Fibroblast of the conjunctiva (primary cell): ENCODE results near the gene VSTM4.

Experiments
- DNase-seq: peaks from one replicate; pipeline ENCODE4 v3.0.0-alpha.2; 2010; ENCODE audit warnings: low read depth

The VSTM4 gene

DNA sequence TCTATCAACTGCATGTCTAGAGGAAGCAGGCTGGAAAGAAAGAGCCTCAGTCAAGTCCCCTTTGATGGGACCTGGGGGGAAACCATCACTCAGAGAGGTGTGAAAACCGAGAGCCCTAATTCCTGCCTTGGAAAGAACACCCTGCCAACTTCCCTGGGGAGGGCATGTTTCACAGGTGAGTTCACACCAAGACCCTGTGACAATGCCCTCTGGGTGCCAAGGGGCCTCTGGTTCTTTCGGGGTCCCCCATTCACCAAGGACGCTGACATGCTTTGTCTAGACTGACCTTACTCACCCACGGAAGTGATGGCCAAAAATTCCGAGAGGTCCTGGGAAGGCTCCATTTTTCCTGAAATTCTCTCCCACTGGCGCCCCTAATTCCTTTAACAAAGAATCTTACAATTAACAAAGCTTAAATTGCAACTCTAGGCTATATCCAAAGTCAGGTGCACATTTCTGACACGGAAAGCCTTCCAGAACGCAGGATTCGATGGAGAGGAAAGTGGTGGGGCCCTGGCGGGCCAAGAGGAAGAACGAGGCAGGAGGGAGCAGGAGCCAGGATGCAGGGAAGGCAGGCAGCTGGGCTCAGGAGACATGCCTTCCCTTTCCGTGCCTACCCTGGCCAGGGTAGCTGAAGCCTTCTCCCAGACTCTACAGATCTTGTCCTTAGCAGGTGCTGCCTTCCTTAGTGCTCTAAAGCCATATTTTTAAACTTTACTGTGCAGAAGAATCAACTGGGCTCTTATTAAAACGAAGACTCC, 23.7 kb downstream of the VSTM4 start:
- no peak for DNase-seq

DNA sequence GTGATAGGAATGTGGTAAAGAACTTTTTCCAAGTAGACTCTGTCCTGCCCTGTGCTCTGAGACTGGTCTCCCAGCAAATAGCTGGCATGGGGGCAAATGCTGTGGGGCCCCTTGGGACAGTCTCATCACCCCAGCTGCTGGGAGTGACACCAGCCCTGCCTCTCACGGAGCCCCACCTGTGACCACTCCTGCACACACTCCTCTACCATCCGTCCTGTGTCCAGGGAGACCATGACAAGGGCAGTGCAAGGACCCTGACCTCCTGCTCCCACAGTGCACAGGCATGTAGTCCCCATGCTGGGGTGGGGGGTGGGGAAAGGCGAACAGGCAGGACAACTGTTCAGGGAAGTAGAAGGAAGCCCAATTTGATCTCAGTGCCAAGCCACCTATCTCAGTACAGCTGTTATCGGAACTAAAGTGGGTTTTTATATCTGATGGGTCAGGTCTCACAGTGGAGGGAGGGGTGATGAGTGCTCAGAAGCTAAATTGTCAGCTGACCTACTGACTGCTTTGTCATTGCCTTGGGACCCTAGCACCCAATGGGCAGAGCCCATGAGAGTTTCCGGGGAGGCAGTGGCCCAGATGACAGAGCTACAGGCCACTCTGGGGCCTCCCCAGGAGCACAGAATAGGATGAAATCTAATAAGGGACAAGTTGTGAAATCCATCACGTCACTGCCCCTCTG, 24.5 kb downstream of the VSTM4 start:
- no peak for DNase-seq

DNA sequence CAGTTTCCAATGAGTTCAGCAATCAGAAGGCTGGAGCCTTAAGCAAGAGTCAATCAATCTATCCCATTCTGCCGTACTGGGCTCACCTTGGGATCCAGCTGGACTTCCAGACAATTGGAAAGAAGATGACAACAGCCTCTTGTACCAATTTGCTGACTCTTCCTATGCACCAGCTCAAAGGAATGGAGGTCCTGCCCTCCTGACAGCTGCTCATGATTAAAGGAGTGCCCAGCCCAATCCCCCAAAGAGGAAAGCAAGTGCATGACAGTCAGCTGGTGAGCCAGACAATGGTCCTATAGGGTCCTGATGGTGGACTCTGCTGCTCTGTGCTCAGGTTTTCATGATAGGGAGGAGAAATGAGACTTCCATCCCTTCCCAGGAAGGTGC, 25.1 kb downstream of the VSTM4 start:
- no peak for DNase-seq

DNA sequence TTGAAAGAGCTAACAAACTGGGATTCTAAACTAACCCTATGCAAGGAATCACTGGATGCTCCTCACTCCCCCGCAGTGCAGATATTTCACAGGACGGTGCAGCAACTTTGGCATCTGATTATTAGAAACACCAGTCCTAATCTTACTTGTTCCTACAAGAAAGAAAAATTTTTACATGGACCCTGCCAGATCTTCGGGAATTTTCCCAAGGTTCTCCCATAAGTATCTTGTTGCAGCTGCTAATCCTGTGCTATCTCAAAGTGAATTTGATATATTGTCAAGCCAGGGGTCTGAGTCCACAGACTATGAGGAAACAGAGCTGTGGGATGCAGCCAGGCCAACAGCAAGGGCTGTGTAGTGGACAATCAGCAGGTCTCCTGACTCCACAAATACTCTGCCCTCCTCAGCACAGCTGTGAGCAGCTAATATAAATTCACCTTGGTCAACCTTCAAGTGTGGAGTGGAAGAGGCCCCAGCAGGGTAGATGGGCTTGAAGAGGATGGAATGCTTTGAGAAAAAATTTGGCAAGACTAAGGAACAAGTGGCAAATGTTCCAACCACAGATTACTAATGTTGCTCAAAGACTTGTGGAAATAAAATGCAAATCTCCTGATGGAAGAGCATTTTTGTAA, 25.6 kb downstream of the VSTM4 start:
- DNase-seq = no peak

DNA sequence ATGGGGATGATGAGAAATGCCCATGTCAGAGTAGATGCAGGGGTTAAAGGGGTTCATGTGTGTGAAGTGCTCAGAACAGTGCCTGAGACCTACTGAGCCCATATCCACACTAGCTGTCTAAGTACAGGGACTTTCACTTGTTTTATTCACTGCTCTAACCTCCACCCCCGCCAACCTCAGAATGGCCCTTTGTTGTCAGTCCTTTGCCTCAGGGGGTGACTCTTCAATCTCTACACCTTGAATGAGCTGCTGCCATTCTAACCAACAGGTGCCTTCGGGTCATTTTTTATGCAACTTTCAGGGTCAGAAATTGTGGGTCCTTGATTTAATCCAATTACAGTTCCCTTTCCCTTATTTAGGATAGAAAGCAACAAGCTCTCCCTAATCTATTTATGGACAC, 26.2 kb downstream of the VSTM4 start:
- no peak for DNase-seq

DNA sequence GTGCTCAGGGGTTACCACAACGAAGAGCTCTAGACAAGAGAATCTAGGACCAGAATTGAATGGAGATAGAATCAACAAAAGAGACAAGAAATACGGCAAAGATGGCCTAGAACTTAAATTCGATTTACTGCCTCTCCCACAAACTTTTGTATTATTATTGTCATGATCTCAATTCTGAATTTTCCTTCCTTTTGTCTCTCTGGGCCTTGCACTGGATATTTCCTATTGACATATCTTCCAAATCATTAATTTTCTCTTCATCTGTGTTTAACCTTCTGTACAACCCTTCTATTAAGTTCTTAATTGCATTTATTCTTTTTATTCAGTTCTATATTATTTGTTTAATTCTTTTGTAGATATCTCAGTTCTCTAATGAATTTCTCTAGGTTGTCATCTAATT, 28.4 kb downstream of the VSTM4 start:
- no peak for DNase-seq

DNA sequence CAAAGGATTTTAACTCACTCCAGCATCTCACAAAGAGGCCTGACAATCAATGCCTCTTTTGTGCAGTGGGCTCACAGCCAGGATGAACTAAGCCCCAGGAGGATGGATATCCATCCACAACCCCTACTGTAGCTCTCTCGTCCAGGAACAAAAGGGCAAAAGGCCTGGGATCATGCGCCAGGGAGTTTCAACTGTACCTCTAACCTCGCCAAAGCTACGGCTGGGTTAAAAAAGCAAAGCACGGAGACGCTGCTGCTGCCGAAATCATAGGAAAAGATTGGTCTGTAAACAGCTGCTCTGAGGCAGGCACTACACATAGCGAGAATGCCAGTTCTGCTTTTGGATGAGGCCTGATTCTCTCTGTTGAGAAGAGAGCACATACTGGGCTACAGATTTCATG, 32.1 kb downstream of the VSTM4 start:
- DNase-seq = peak; percentile 47

DNA sequence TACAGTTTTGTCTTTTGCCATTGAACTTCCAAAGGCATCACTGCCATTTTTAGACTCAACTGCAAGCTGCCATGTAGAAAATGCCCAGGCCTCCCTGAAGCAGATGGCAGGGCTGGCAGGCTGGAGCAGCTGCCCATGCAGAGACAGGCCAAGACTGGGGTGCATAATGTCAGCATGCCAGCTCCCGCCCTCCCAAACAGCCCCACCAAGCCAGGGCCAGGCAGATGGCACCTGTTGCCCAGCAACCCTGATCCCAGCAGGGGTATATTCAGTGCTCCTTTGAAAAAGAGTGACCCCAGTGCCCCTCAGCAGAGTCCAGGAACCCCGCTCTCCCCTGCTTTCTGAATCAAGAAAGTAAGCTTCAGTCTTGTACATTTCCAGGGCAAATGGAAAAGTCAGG, 32.6 kb downstream of the VSTM4 start:
- DNase-seq = no peak

DNA sequence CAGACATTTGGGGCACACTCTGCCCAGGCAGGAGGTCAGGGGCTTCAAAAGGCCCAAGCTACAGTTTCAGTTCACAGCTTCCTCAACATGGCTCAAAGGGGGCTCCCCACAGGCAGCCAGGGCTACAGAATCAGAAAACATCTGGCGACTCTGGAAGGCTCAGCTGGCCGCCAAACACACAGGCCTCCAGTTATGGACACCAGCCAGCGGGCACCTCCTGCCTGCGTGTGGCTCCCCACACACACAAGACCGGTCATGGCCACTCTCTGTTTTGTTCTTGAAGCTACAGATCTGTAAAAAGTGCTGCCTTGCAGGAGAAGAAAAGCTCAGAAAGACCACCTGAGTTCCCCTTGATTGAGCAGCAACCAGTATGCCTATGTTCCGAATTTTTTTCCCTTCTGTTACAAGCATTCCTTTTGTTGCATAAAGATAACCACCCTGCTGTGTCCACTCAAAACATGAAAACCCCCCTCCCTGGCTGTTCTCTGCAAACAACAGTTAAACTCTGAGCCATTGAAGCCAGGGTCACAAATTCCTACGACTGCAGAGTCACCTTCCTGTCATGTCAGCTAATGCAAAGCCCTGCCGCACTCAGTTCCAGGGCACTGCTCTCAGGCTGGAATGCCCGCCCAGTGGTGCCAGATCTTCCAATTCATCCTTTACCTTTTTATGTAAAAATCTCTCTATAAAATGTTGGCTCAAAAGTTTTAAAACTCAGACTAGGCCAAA, 33.6 kb downstream of the VSTM4 start:
- DNase-seq = no peak

DNA sequence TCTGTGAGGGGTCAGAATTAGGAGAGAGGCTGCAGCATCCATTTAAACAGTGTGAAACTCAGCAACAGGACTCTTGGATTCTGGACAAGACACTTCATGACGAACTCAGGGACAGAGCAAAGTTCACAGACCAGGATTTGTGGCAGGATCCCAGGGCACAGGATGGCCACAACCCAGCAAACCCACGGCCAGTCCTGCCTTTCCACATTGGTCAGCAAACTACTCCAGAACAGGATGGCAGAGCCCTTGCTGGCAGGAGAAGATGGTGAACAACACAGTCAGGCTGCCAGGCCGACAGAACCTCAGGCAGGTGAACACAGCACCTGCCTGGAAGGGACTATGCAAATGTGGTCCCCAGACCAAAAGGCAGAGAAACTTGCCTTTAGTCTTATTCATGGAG, 34.4 kb downstream of the VSTM4 start:
- DNase-seq = no peak

DNA sequence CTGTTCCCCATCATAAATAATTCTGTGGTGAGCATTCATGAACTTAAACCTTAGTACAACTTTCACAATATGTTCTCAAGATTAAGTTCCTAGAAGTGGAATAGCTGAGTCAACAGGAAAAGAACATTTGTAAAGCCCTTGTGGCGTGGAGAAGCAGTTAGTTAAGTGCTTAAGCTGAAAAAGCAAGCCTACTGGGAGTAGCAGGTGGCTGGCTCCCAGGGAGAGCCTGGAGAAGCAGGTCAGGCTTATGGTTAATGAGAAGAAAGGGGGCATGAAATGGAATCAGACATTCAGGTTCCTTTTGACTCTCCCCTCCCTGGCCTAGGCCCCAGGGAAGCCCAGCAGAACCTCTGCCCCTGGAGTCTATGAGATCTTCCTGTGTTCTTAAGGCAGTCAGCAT, 35.3 kb downstream of the VSTM4 start:
- peak; percentile 56 for DNase-seq

DNA sequence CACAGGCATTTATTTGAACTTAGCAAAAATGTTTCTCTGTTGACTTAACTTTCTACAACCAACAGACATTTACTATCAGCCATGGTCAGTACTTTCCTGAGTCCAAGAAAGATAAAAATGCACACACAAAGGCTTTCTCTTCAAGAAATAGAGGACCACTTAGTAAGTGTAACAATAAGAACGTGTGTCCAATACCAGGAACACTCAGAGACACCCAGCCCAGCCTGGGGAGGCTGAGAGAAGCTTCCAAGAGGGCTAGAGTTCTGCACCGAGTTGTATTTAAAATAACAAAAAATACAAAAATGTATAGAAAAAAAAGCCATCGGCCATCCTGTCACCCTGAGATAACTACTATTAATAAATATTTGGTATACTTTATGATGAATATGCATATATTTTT, 35.8 kb downstream of the VSTM4 start:
- no peak for DNase-seq

DNA sequence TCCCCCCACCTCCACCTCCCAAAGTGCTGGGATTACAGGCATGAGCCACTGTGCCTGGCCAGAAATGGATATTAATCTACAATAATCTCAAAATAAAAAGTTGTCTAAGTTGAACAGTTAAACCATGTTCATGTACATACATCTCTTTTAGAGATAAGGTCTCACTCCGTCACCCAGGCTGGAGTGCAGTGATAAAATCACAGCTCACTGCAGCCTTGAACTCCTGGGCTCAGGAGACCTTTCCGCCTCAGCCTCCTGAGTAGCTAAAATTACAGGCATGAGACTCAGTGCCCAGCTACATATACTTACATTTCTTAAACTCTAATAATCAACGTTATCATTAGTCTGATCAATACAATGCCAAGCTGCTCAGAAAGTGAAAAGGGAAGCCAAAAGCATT, 36.2 kb downstream of the VSTM4 start:
- DNase-seq = no peak

DNA sequence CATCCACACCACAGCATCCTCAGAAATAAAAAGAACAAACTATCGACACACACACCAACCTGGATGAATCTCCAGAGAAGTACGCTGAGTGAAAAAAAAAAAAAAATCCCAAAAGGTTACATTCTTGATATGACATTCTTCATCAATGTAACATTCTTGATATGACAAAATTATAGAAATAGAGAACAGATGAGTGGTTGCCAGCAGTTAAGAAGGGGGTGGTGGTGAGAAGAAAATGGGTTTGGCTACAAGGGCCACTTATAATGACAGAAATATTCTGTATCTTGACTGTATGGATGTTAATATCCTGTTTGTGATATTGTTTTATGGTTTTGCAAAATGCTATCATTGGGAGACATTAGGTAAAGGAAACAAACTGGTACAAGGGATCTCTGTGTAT, 36.9 kb downstream of the VSTM4 start:
- DNase-seq = no peak

DNA sequence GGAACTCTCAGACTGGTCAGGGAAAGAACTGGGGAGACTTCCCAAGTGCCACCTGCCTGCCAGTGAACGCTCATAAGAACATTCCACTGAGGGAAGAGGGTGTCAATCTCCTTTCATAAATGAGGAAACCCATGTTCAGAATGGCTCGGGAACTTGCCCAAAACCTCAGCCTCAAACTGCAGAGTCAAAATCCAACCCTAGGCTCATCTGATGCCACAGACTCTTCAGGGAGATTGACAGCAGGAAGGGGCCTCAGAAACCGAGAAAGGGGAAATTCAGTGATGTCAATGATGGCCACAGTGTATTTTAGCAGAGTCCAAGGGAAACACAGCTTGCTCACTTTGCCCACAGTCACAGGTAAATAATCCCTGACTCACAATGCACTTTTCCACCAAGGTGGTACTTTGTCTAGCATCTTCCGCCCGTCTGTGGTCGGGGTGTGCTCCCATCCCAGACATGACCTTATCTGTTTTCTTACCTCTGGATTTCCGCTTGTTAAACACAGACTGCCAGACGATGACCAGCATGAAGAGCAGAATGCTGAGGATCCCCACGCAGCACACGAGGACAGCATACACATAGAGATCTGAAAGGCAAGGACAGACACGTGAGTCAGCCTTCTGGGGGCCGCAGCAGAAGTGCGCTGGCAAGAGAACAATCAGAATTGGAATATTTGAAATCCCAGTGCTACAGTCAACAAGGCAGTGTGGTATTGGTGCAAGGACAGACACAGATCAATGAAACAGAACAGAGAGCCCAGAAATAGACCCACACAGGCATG, 38.4 kb downstream of the VSTM4 start:
- DNase-seq = no peak

DNA sequence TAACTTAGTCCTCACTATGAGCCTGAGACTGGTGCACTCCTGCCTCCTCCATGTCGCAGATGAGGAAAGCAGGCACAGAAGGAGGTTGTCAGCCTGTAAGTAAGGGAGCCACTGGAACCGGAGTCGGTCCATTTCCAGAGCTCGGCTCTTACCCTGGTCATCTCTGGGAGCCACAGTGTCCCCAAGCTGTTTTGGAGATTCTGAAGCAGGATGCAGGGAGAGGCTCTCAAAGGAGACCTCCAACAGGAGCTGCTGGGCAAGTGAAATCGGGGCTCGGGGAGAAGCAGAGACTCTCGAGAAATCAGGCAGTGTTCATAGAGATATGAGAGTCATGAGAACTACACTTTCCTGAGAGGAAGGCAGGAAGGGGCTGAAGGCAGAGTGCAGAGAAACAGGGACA, 39.0 kb downstream of the VSTM4 start:
- no peak for DNase-seq

DNA sequence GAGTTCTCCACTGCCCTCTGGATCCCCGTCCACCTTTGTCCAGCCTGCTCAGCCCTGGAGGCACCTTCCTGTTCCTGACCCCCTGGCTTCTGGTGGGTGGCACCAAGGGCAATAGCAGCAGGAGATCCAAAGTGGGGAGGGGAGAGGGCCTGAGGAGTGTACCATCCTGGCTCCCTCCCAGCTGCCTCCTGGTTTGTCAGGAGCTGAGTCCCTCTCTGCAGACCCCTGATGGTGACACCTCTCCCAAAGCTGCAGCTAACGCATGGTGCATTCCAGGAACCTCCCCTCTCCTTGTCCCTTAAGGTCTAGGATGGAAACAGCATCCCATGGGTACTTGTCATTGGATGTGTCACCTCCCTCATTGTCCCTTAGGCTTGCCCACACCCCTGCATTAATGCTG, 39.6 kb downstream of the VSTM4 start:
- no peak for DNase-seq

DNA sequence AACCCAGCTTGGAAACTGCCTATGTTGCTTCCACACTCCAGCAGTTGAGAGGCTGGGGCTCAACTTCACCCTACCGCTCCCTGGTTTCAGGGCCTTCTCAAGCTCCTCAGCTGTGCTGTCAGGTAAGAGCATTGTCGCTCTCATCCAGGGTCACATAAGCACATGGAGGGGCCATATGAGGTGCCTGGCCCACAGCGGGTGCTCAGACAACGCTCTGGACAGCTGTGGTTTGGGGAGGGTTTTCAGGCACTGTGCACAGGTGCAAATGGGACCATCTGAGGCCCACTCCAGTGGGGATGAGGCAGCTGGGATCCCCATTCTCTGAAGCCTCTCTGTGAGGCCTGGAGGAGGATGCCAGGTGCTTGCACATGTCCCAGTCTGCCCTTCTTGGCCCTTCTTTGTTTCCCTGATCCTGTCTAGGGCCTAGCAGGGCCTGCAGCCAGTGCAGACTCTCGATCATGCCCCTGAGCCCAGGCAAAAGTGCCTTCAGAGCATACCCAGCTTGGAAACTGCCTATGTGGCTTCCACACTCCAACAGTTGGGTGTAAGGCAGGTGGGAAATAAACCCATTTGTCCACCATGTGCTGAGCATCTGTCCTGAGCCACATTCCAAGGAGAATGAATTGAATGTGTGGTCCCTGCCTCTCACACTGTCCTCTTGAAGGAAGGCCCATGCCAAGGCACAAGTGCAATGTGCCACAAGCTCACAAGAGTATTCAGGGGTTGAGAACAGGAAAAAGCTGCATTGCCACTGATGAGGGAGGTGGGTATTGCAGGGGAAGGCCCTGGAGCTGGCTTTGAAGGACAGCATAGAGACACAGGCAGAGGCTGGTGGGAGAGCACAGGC, 40.3 kb downstream of the VSTM4 start:
- DNase-seq = no peak

DNA sequence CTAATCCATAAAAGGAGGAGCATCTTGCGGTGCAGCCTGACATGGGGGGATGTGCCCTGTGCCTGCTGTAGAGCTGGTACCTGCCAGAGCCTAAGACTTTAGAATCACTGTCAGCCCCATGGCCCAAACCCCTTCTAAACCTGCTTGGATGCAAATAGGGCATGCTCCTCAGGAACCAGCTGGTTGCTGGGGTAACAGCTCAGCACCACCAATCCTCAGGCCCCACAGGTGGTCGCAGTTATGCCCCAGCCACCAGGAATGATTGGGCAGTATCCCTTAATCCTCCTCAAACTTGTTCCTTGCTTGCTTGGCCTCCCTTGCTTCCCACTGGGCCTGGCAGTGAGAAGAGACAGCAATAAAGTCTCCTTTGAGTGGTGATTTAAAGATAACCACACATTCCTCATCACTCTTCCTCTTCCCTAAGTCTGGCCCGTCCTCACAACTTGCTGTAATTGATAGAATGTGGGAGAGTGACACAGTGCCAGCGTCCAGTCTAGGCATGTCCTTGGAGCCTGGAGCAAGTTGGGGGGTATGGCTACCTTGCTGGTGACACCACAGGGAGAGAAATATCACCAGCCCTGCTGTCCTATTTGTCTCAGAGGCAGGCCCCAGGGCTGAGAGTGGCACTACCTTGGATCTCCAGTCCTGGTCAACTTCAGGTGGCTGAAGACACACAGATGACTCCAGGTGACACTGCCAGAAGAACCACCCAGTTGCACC, 43.0 kb downstream of the VSTM4 start:
- no peak for DNase-seq

DNA sequence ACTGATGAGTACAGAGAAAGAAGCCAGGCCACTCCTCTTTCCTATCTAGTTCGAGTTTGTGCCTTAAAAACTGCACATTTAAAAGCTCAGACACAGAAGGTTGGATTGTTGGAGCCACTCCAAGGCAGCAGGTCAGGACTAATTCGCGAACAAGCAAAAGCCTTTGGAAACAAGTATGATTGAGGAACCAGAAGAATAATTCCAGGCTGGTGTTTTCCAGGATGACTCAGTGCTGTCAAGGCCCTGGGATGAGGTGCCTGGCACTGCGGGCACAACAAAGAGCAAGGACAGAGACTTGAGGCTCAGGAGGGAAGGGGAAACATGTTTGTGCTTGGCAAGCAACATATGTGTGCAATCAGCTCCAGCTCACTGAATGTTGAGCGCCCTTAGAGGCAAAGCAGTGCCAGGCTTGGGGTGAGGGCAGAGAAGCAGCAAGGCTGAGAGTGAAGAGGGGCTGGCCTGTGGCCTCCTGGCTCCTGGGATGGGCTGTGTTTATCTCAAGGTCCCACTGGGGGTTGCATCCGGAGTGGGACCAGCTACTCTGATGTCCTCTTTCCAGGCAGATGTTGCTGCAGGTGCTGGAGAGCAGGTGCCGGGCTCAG, 44.1 kb downstream of the VSTM4 start:
- no peak for DNase-seq
